ENCODE measurements around the gene DOK6. TPM values are rescaled to one million over a fixed set of nuclear protein-coding genes. Genes with fewer than 3 reads are reported as not detected.

DOK6 gene
- total and polyA plus RNA-seq, 8 donors: 0.15 to 1.3 (median 0.33) TPM

DNA sequence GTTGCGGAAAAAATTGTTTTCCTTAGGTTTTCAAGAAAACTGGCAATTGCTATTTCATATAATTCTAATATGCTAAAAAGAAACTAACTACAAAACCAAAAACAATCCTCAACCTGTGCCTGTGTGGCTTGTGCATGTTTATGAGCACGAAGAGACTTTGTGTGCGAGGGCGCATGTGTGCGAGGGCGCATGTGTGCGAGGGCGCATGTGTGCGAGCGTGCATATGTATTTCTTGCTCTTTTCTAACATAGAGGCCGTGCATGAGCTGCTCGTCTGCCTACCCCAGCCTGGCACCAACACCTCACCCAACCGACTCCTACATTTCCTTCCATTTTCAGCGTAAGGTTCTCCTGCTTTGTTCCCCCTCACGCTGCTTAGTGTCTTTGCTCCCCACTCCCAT is 211.6 kb downstream of the DOK6 start:
- 78 to 89% methylated on average over 15 of the region's 15 CpGs for WGBS, 2 donors
- ATAC-seq (no peak), FAIRE-seq (no peak)

DNA sequence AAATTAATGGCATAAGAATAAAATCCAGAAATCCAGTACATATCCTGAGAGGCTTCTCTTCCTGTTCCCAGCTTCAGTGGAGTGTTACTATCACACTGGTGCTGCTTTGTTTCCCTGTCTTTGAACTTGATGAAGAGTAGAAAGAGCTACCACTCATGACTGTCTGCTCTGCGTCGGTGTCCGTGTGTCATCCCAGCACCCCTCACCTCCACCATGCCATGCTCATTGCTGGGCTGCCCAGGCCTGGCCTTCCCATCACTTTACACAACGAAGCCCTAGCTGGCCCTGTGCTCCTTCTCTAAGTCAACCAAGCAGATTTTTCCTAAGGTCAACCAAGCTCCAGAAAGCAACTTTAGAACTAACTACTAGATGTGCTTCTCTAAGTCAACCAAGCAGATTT is 215.4 kb downstream of the DOK6 start:
- intact Hi-C loops (cut with DNase I): no loop called here
- 85 to 91% methylated on average over 4 of the region's 4 CpGs for WGBS, 2 donors
- TF ChIP-seq, protein P1, sequence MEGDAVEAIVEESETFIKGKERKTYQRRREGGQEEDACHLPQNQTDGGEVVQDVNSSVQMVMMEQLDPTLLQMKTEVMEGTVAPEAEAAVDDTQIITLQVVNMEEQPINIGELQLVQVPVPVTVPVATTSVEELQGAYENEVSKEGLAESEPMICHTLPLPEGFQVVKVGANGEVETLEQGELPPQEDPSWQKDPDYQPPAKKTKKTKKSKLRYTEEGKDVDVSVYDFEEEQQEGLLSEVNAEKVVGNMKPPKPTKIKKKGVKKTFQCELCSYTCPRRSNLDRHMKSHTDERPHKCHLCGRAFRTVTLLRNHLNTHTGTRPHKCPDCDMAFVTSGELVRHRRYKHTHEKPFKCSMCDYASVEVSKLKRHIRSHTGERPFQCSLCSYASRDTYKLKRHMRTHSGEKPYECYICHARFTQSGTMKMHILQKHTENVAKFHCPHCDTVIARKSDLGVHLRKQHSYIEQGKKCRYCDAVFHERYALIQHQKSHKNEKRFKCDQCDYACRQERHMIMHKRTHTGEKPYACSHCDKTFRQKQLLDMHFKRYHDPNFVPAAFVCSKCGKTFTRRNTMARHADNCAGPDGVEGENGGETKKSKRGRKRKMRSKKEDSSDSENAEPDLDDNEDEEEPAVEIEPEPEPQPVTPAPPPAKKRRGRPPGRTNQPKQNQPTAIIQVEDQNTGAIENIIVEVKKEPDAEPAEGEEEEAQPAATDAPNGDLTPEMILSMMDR (IDR thresholded peaks at IDR 0.05): no peak

More for the DNA sequence above, 211.6 kb downstream of the DOK6 start:
- H3K27me3 ChIP-seq: no peaks in the 10 kb centered on the region
- no peak overlapping the region for H3K27ac ChIP-seq
- H3K36me3 ChIP-seq: no peaks in the 10 kb centered on the region
- no peak for DNase-seq
- H3K4me1 ChIP-seq: no peaks in the 10 kb centered on the region
- TF ChIP-seq, protein P1 (IDR thresholded peaks at IDR 0.05): no peak
- H3K9me3 ChIP-seq: no peaks in the 10 kb centered on the region
- no peak overlapping the region for H3K4me3 ChIP-seq
- intact Hi-C loops (cut with DNase I): no loop called here

DNA sequence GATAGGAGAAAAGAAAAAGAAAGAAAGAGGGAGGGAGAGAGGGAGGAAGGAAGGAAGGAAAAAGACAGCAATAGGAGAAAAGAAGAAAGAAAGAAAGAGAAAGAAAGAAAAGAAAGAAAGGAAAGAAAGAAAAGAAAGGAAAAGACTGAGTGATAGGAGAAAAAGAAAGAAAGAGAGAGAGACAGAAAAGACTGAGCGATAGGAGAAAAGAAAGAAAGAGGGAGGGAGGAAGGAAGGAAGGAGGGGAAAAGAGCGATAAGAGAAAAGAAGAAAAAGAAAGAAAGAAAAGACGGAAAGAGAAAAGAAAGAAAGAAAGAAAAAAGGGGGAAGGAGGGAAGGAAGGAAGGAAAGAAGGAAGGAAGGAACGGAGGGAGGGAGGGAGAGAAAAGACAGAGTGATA is 216.7 kb downstream of the DOK6 start:
- no peaks in the 10 kb centered on the region for H3K4me1 ChIP-seq
- intact Hi-C loops (cut with DNase I): no loop called here
- FAIRE-seq: no peak
- WGBS, 2 donors: 83 to 85% methylated on average over 4 of the region's 4 CpGs
- TF ChIP-seq, protein P1 (IDR thresholded peaks at IDR 0.05): no peak
- no peak overlapping the region for H3K27ac ChIP-seq
- ATAC-seq: no peak
- no peaks in the 10 kb centered on the region for H3K27me3 ChIP-seq
- no peak overlapping the region for H3K4me3 ChIP-seq
- DNase-seq: no peak
- H3K36me3 ChIP-seq: no peaks in the 10 kb centered on the region
- H3K9me3 ChIP-seq: no peaks in the 10 kb centered on the region

More for the DNA sequence above, 215.4 kb downstream of the DOK6 start:
- Histone ChIP-seq H3K27ac (no peak overlapping the region), H3K9me3 (no peaks in the 10 kb centered on the region), H3K27me3 (no peaks in the 10 kb centered on the region), H3K36me3 (no peaks in the 10 kb centered on the region), H3K4me3 (no peak overlapping the region), H3K4me1 (no peaks in the 10 kb centered on the region)
- ATAC-seq (no peak), DNase-seq (no peak), FAIRE-seq (no peak)

DNA sequence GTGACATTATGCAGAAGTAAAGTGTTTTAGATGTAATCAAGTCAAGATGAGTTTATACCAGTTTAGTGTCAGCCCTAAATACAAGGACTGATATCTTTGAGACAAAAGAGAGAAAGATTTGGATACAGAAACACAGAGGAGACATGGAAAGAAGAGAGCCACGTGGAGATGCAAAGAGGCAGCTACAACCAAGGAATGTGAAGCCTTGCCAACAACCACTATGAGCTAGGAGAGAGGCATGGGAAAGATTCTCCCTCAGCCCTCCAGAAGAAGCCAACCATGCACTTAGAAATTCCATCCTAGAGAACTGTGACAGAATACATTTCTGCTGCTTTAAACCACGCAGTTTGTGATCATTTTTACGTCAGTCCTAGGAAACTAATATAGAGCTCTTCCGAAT is 217.2 kb downstream of the DOK6 start:
- ATAC-seq (no peak), DNase-seq (no peak), FAIRE-seq (no peak)
- Histone ChIP-seq H3K27me3 (no peaks in the 10 kb centered on the region), H3K36me3 (no peaks in the 10 kb centered on the region), H3K9me3 (no peaks in the 10 kb centered on the region), H3K27ac (no peak overlapping the region), H3K4me1 (no peaks in the 10 kb centered on the region), H3K4me3 (no peak overlapping the region)
- WGBS, 2 donors: 80 to 90% methylated on average over 4 of the region's 4 CpGs
- intact Hi-C loops (cut with DNase I): no loop called here
- TF ChIP-seq, protein P1 (IDR thresholded peaks at IDR 0.05): no peak

DNA sequence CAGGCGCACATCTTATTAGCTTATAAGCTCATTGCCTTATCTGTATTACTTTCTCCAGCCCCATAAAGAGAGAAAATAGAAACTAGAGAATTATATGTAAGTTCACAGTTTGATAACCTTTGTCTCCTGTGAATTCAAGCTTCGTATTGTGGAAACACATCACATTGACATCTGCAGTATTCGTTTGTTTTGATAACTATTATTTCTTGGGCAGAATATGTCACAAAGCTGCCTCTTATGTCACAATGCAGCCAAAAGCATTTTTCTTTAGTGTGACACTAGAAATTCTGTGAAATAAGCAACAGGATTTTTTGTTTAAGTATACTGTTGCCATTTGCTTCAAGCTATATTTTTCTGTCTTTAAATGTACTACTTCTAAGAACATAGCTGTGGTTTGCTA is 221.5 kb downstream of the DOK6 start:
- no peaks in the 10 kb centered on the region for H3K4me1 ChIP-seq
- intact Hi-C loops (cut with DNase I): no loop called here
- no peak for FAIRE-seq
- no peak for ATAC-seq
- no peaks in the 10 kb centered on the region for H3K27me3 ChIP-seq
- H3K4me3 ChIP-seq: no peak overlapping the region
- WGBS, 2 donors: 41 to 52% methylated on average over 3 of the region's 3 CpGs
- H3K9me3 ChIP-seq: no peaks in the 10 kb centered on the region
- no peak overlapping the region for H3K27ac ChIP-seq
- TF ChIP-seq, protein P1 (IDR thresholded peaks at IDR 0.05): no peak
- DNase-seq: no peak
- H3K36me3 ChIP-seq: no peaks in the 10 kb centered on the region
